IMR-90 (cell line): ENCODE data around the gene GGTLC1.
"Not testable (repeated sequence)": the region's sequence is repeated elsewhere in the genome, so short reads cannot be mapped to it uniquely, and the experiment has no call there.

Source experiments
- BHLHE40 ChIP-seq: fragments of 150-350 bp; IDR thresholded peaks from 2 replicates; pipeline ENCODE4 v1.6.1; 2016; ENCODE audit warnings: mild to moderate bottlenecking, low read depth, low read length
- CHD1 ChIP-seq: IDR thresholded peaks from 2 replicates; pipeline ENCODE4 v1.6.1; 2012; ENCODE audit warnings: low read depth, low read length, improper control_type of control experiment
- MAFK ChIP-seq: IDR thresholded peaks from 2 replicates; pipeline ENCODE4 v1.6.1; 2012; ENCODE audit warnings: low read depth, low read length, improper control_type of control experiment
- MAZ ChIP-seq: IDR thresholded peaks from 2 replicates; pipeline ENCODE4 v1.6.1; 2012; ENCODE audit warnings: low read depth, mild to moderate bottlenecking, low read length, improper control_type of control experiment, moderate library complexity, borderline replicate concordance
- NFE2L2 ChIP-seq: fragments of 150-350 bp; IDR thresholded peaks from 2 replicates; pipeline ENCODE4 v1.6.1; 2016; ENCODE audit warnings: low read depth, mild to moderate bottlenecking, low read length
- POLR2A ChIP-seq: IDR thresholded peaks from 2 replicates; pipeline ENCODE4 v1.6.1; 2012; ENCODE audit warnings: mild to moderate bottlenecking, low read depth, low read length
- RAD21 ChIP-seq: IDR thresholded peaks from 2 replicates; pipeline ENCODE4 v1.6.1; 2012; ENCODE audit warnings: low read length, improper control_type of control experiment
- RCOR1 ChIP-seq: IDR thresholded peaks from 2 replicates; pipeline ENCODE4 v1.6.1; 2012; ENCODE audit warnings: mild to moderate bottlenecking, low read length, improper control_type of control experiment; ENCODE audit not compliant: insufficient replicate concordance
- RFX5 ChIP-seq: IDR thresholded peaks from 2 replicates; pipeline ENCODE4 v1.8.0; 2012; ENCODE audit warnings: low read depth, mild to moderate bottlenecking, low read length, moderate library complexity
- SMC3 ChIP-seq: fragments of 150-350 bp; IDR thresholded peaks from 2 replicates; pipeline ENCODE4 v1.6.1; 2016; ENCODE audit warnings: low read depth, mild to moderate bottlenecking, antibody characterized with exemption, low read length, moderate library complexity
- TF ChIP-seq, protein P1 (sequence below): conservative IDR thresholded peaks from 2 replicates; pipeline ENCODE4 v1.5.1; 2012; ENCODE audit warnings: mild to moderate bottlenecking, low read depth, low read length, improper control_type of control experiment
- TF ChIP-seq, protein P2 (sequence below): fragments of 150-350 bp; IDR thresholded peaks from 2 replicates; pipeline ENCODE4 v1.6.1; 2016; ENCODE audit warnings: low read depth, mild to moderate bottlenecking, low read length, moderate library complexity, borderline replicate concordance

DNA sequence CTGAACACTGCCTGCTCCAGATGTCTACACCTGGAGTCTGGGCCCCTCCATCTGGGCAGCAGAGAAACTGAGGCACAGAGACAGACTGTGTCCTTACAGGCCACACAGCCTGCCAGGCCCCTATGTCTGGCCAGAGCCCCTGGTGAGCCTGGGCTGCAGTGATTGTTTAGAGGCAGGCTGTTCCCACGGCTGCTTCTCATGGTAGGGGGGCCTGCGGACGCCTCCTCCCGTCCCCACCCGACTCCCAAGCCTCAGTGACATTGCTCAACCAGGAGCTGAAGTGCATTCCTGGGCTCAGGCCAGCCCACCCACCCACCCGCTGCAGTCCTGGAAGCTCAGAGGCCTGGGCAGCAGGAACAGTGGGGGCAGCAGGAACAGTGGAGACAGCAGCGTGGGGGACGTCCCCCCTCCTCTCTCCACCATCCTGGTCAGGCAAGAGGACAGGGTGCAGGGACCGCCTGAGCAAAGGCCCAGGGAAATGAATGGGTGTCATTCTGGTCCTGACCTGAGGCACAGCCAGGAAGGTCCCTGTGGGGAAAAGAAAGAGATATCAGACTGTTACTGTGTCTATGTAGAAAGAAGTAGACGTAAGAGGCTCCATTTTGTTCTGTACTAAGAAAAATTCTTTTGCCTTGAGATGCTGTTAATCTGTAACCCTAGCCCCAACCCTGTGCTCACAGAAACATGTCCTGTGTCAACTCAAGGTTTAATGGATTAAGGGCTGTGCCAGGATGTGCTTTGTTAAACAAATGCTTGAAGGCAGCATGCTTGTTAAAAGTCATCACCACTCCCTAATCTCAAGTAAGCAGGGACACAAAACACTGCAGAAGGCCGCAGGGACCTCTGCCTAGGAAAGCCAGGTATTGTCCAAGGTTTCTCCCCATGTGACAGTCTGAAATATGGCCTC is 6.2 kb downstream of the GGTLC1 start:
- TF ChIP-seq, protein P1, sequence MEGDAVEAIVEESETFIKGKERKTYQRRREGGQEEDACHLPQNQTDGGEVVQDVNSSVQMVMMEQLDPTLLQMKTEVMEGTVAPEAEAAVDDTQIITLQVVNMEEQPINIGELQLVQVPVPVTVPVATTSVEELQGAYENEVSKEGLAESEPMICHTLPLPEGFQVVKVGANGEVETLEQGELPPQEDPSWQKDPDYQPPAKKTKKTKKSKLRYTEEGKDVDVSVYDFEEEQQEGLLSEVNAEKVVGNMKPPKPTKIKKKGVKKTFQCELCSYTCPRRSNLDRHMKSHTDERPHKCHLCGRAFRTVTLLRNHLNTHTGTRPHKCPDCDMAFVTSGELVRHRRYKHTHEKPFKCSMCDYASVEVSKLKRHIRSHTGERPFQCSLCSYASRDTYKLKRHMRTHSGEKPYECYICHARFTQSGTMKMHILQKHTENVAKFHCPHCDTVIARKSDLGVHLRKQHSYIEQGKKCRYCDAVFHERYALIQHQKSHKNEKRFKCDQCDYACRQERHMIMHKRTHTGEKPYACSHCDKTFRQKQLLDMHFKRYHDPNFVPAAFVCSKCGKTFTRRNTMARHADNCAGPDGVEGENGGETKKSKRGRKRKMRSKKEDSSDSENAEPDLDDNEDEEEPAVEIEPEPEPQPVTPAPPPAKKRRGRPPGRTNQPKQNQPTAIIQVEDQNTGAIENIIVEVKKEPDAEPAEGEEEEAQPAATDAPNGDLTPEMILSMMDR, result not testable (repeated sequence)
- not testable (repeated sequence) for TF ChIP-seq MAFK, POLR2A, RFX5, BHLHE40, MAZ, RAD21, RCOR1, SMC3, NFE2L2, CHD1
- TF ChIP-seq, protein P2, sequence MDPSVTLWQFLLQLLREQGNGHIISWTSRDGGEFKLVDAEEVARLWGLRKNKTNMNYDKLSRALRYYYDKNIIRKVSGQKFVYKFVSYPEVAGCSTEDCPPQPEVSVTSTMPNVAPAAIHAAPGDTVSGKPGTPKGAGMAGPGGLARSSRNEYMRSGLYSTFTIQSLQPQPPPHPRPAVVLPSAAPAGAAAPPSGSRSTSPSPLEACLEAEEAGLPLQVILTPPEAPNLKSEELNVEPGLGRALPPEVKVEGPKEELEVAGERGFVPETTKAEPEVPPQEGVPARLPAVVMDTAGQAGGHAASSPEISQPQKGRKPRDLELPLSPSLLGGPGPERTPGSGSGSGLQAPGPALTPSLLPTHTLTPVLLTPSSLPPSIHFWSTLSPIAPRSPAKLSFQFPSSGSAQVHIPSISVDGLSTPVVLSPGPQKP, result not testable (repeated sequence)
